Activated CD4-positive, alpha-beta T cell treated with anti-CD3 and anti-CD28 coated beads, Interleukin-2, amount 10 ng/mL, durations not matched to agents 24 days and 14 days (primary cell): ENCODE data around the gene MYO5C. TPM values are rescaled to one million over a fixed set of nuclear protein-coding genes. Genes with fewer than 3 reads are reported as not detected.
"Not testable (repeated sequence)": the region's sequence is repeated elsewhere in the genome, so short reads cannot be mapped to it uniquely, and the experiment has no call there.

Source experiments
- DNase-seq: peaks from one replicate; pipeline ENCODE4 v3.0.0; 2022
- H3K27ac Mint-ChIP-seq: one replicate; pipeline ENCODE4 v1.8.0; 2022; ENCODE audit warnings: mild to moderate bottlenecking, mixed read lengths
- H3K27me3 Mint-ChIP-seq: one replicate; pipeline ENCODE4 v1.8.0; 2022; ENCODE audit warnings: mixed read lengths
- H3K36me3 Mint-ChIP-seq: one replicate; pipeline ENCODE4 v1.8.0; 2022; ENCODE audit warnings: low read depth, mild to moderate bottlenecking, mixed read lengths
- H3K4me1 Mint-ChIP-seq: one replicate; pipeline ENCODE4 v1.8.0; 2021; ENCODE audit warnings: mixed read lengths
- H3K4me3 Mint-ChIP-seq: one replicate; pipeline ENCODE4 v1.8.0; 2022; ENCODE audit warnings: mild to moderate bottlenecking, moderate library complexity, mixed read lengths
- H3K9me3 Mint-ChIP-seq: one replicate; pipeline ENCODE4 v1.8.0; 2021; ENCODE audit warnings: mixed read lengths
- intact Hi-C: fragments of 100-400 bp; cut with micrococcal nuclease; formaldehyde crosslinking; loops from one replicate; pipeline ENCODE4 v1.15.1; 2023
- total RNA-seq: library from RNA; stranded (reverse); gene quantifications from 2 replicates; pipeline ENCODE4 v1.2.3, GENCODE V29; 2022

The MYO5C gene
- total RNA-seq, 1 donor from 2014 or later: 0.30 TPM

DNA sequence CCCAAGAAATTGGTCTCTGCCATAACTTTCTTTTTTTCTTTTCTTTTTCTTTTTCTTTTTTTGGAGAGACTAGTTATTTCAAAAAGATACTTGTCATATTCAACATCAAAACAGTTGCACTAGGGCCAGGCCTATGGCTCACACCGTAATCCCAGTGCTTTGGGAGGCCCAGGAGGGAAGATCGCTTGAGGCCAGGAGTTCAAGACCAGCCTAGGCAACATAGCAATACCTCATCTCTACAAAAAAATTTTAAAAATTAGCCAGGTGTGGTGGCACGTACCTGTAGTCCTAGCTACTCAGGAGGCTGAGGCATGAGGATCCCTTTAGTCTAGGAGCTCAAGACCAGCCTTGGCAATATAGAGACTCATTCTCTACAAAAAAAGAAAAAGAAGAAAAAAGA lies 55.4 kb downstream of the MYO5C start:
- DNase-seq: no peak
- no peak overlapping the region for H3K4me3 Mint-ChIP-seq
- intact Hi-C loops: no loop called here
- no peak overlapping the region for H3K27ac Mint-ChIP-seq
- no peaks in the 10 kb centered on the region for H3K36me3 Mint-ChIP-seq
- H3K27me3 Mint-ChIP-seq: no peaks in the 10 kb centered on the region
- H3K9me3 Mint-ChIP-seq: no peaks in the 10 kb centered on the region
- H3K4me1 Mint-ChIP-seq: peaks cover 8% of the 10 kb centered on the region

GRCh38 chr15:52238989-52239525 lies 56.5 kb downstream of the MYO5C start:
- H3K27me3 Mint-ChIP-seq, H3K9me3 Mint-ChIP-seq, H3K4me3 Mint-ChIP-seq, H3K27ac Mint-ChIP-seq, H3K36me3 Mint-ChIP-seq, DNase-seq, intact Hi-C loops: not testable (repeated sequence)
- H3K4me1 Mint-ChIP-seq: peaks cover 16% of the 10 kb centered on the region

- intact Hi-C loops: no loop called here
- peaks cover 20% of the 10 kb centered on the region for H3K4me1 Mint-ChIP-seq
- no peaks in the 10 kb centered on the region for H3K36me3 Mint-ChIP-seq
- no peaks in the 10 kb centered on the region for H3K27me3 Mint-ChIP-seq
- no peak for DNase-seq
- no peak overlapping the region for H3K4me3 Mint-ChIP-seq
- H3K27ac Mint-ChIP-seq: no peak overlapping the region
- no peaks in the 10 kb centered on the region for H3K9me3 Mint-ChIP-seq
These were observed 57.5 kb downstream of the MYO5C start for GRCh38 chr15:52238149-52238548.

DNA sequence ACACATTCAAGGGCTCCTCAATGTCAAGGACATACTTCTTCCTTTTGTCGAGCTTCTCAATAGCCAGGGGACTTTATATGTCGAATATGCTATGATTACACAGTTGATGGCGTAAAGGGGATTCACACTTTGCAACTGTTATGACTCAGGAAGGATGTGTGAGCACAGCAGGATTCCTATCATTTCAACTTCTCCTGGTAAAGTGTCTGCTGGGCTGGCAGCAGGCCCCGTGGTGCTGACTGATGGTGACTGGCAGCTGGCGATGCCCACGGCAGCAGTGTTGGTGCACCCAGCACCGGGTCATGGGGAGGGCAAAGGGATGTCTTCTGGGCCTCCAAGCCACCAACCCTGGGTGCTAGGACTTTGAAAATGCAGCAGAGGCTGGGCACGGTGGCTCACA lies 59.6 kb downstream of the MYO5C start:
- H3K4me1 Mint-ChIP-seq: peaks cover 18% of the 10 kb centered on the region
- H3K27ac Mint-ChIP-seq: no peak overlapping the region
- H3K9me3 Mint-ChIP-seq: no peaks in the 10 kb centered on the region
- intact Hi-C loops: no loop called here
- H3K4me3 Mint-ChIP-seq: no peak overlapping the region
- DNase-seq: no peak
- no peaks in the 10 kb centered on the region for H3K27me3 Mint-ChIP-seq
- H3K36me3 Mint-ChIP-seq: no peaks in the 10 kb centered on the region

DNA sequence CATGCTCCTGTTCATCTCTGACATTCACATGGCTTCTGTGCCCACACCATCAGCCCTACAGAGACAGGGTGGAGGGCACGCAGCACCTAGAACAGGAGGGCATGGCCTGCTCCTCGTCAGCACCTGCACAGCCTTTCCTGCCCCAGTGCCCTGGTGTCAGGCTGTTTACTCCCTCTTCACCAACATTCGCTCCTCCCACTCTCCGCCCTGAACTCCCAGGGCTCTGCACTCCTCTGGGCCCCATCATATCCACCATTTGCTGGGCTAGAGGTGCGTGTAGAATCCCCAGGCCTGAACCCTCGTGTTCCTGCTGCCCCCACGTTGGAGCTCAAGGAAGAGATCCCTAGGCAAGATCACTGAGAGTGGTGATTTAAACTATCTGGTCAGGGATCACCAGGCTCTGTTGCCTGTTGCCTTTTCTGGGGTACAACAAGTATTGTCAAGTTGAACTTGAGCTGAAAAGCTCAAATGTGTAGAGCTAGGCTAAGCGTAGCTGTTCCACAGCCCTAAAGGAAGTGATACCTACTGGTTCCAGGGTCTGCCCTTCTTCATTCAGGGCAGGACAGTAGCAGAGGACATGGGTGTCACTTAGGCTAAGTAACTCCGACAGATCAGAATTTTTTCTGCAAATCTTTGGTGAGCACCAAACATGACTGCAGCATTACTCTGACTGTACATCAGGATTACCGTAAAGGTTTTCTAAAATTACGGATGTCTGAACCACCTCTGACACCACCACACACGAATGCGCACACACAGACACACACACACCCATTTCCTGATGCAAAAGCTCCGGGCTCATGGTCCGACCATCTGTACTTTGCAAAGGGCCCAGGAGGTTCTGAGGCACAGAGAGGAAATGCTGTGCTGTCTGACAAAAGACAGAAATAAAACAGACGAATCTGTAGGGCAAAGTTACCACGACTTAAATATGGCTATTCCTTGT lies 60.7 kb downstream of the MYO5C start:
- no peaks in the 10 kb centered on the region for H3K27me3 Mint-ChIP-seq
- H3K4me3 Mint-ChIP-seq: peak overlapping the region; percentile 34
- H3K27ac Mint-ChIP-seq: peak overlapping the region; percentile 56
- H3K36me3 Mint-ChIP-seq: no peaks in the 10 kb centered on the region
- peaks cover 18% of the 10 kb centered on the region for H3K4me1 Mint-ChIP-seq
- no peaks in the 10 kb centered on the region for H3K9me3 Mint-ChIP-seq
- intact Hi-C loops: no loop called here
- DNase-seq: no peak

DNA sequence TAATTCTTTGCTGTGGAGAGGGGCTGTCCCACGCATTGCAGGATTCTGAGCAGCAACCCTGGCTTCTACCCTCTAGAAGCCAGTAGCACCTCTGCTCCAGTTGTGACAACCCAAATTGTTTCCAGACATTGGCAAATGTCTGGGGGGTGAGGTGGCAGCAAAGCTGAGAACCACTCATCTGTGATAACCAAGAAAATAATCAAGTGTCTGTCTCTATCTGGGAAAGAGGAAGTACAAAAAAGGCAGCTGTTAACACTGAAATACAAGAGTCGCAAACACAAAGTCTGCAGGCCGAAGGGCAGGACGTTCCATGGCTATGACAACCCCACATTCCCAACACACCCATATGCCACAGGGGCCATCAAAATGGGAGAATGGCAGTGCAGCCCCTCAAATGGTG lies 62.2 kb downstream of the MYO5C start:
- no peaks in the 10 kb centered on the region for H3K27me3 Mint-ChIP-seq

GRCh38 chr15:52232327-52232726 lies 63.3 kb downstream of the MYO5C start:
- no peak overlapping the region for H3K4me3 Mint-ChIP-seq
- peaks cover 20% of the 10 kb centered on the region for H3K4me1 Mint-ChIP-seq
- no peaks in the 10 kb centered on the region for H3K27me3 Mint-ChIP-seq
- intact Hi-C loops: no loop called here
- no peaks in the 10 kb centered on the region for H3K36me3 Mint-ChIP-seq
- H3K9me3 Mint-ChIP-seq: no peaks in the 10 kb centered on the region
- H3K27ac Mint-ChIP-seq: no peak overlapping the region
- DNase-seq: no peak

More for the DNA sequence above, 62.2 kb downstream of the MYO5C start:
- H3K36me3 Mint-ChIP-seq: no peaks in the 10 kb centered on the region
- DNase-seq: no peak
- H3K4me3 Mint-ChIP-seq: no peak overlapping the region
- intact Hi-C loops: no loop called here
- no peaks in the 10 kb centered on the region for H3K9me3 Mint-ChIP-seq
- no peak overlapping the region for H3K27ac Mint-ChIP-seq
- peaks cover 18% of the 10 kb centered on the region for H3K4me1 Mint-ChIP-seq

GRCh38 chr15:52230073-52230472 lies 65.5 kb downstream of the MYO5C start:
- Mint-ChIP-seq H3K9me3 (no peaks in the 10 kb centered on the region), H3K4me1 (peaks cover 18% of the 10 kb centered on the region), H3K27ac (no peak overlapping the region), H3K27me3 (no peaks in the 10 kb centered on the region), H3K36me3 (no peaks in the 10 kb centered on the region), H3K4me3 (no peak overlapping the region)
- DNase-seq: no peak
- intact Hi-C loops: no loop called here

DNA sequence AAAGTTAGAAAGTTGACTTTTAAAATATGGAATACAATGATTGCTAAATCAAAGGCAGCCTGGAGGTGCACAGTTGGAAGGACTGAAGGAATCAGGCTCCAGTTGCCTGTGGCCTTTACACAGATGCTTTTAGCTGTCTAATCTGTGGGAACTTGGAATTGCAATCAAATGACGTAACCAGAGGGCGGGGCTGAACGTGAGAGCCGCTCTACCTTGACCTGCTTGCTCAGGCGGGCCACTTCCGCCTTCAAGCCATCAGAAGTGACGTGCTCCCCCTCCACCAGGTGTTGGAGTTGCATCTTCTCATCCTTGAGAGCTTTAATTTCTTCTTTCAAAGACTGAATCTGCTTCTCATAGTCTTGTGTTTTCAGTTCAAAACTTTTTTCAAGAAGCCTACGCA lies 66.7 kb downstream of the MYO5C start:
- no peaks in the 10 kb centered on the region for H3K9me3 Mint-ChIP-seq
- no peaks in the 10 kb centered on the region for H3K27me3 Mint-ChIP-seq
- no peak overlapping the region for H3K27ac Mint-ChIP-seq
- no peaks in the 10 kb centered on the region for H3K36me3 Mint-ChIP-seq
- peaks cover 13% of the 10 kb centered on the region for H3K4me1 Mint-ChIP-seq
- intact Hi-C loops: no loop called here
- no peak overlapping the region for H3K4me3 Mint-ChIP-seq
- no peak for DNase-seq

GRCh38 chr15:52227456-52227855 lies 68.1 kb downstream of the MYO5C start:
- peak; percentile 90 for DNase-seq
- Mint-ChIP-seq H3K4me3 (no peak overlapping the region), H3K9me3 (no peaks in the 10 kb centered on the region), H3K27ac (no peak overlapping the region), H3K4me1 (peaks cover 10% of the 10 kb centered on the region), H3K36me3 (no peaks in the 10 kb centered on the region), H3K27me3 (no peaks in the 10 kb centered on the region)
- intact Hi-C loops: loop anchor here (1.0 to 2.0 kb wide), 3 partner anchors 19 to 245 kb away; no protein-coding TSS in a partner anchor

GRCh38 chr15:52225230-52225629 lies 70.4 kb downstream of the MYO5C start:
- intact Hi-C loops: no loop called here
- Mint-ChIP-seq H3K27me3 (no peaks in the 10 kb centered on the region), H3K36me3 (no peaks in the 10 kb centered on the region), H3K27ac (no peak overlapping the region), H3K9me3 (no peaks in the 10 kb centered on the region), H3K4me1 (peaks cover 23% of the 10 kb centered on the region), H3K4me3 (no peak overlapping the region)
- no peak for DNase-seq

DNA sequence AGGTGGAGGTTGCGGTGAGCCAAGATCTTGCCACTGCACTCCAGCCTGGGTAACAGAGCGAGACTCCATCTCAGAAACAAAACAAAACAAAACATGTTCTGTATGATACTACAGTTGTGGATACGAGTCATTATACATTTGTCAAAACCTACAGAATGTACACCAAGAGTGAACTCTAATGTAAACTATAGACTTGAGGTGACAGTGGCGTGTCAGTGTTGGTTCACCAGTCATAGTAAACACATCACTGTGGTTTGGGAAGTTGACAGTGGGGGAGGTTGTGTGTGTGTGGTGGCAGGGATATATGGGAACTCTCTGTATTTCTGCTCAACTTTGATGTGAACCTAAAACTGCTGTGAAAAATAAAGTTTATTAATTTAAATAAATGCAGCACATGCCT lies 71.4 kb downstream of the MYO5C start:
- no peak for DNase-seq
- intact Hi-C loops: no loop called here
- Mint-ChIP-seq H3K27me3 (no peaks in the 10 kb centered on the region), H3K36me3 (no peaks in the 10 kb centered on the region), H3K27ac (no peak overlapping the region), H3K9me3 (no peaks in the 10 kb centered on the region), H3K4me1 (peaks cover 23% of the 10 kb centered on the region), H3K4me3 (no peak overlapping the region)

DNA sequence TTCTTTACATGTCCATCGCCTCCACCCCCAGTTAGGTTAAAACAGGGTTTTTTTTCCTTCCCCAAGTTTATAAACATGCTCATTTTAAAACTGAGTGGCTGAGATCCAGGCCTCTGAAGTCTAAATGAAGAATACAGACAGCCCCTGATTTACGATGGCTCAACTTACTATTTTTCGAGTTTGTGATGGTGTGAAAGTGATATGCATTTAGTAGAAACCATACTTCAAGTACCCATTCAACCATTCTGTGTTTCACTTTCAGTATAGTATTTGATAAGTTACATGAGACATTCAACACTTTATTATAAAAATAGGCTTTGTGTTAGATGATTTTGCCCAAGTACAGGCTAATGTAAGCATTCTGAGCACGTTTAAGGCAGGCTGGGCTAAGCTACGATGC lies 73.9 kb downstream of the MYO5C start:
- intact Hi-C loops: no loop called here
- Mint-ChIP-seq H3K9me3 (no peaks in the 10 kb centered on the region), H3K27ac (peak overlapping the region; percentile 79), H3K4me3 (peak overlapping the region; percentile 77), H3K4me1 (peaks cover 24% of the 10 kb centered on the region), H3K36me3 (no peaks in the 10 kb centered on the region), H3K27me3 (no peaks in the 10 kb centered on the region)
- DNase-seq: no peak

GRCh38 chr15:52220937-52221660 lies 74.5 kb downstream of the MYO5C start:
- H3K4me3 Mint-ChIP-seq: peak overlapping the region; percentile 77
- peak overlapping the region; percentile 86 for H3K27ac Mint-ChIP-seq
- intact Hi-C loops: no loop called here
- H3K4me1 Mint-ChIP-seq: peaks cover 24% of the 10 kb centered on the region
- no peaks in the 10 kb centered on the region for H3K9me3 Mint-ChIP-seq
- H3K27me3 Mint-ChIP-seq: no peaks in the 10 kb centered on the region
- no peak for DNase-seq
- H3K36me3 Mint-ChIP-seq: no peaks in the 10 kb centered on the region
